Hepatocyte (in vitro differentiated cells): ENCODE data around the gene NOD1.

ENCODE experiments used
- EZH2 ChIP-seq: fragments of 200-600 bp; sonication (generic); IDR thresholded peaks from 2 replicates; pipeline ENCODE4 v1.6.1; 2016; ENCODE audit warnings: antibody characterized with exemption, mild to moderate bottlenecking, borderline replicate concordance
- EZH2phosphoT487 ChIP-seq: fragments of 200-600 bp; sonication (generic); IDR thresholded peaks from one replicate; pipeline ENCODE4 v1.6.1; 2018; ENCODE audit warnings: antibody characterized with exemption, mild to moderate bottlenecking, low read depth, moderate library complexity; ENCODE audit not compliant: unreplicated experiment, severe bottlenecking
- TF ChIP-seq, protein P1 (sequence below): fragments of 200-600 bp; sonication (generic); IDR thresholded peaks from 2 replicates; pipeline ENCODE4 v1.5.1; 2016; ENCODE audit warnings: antibody characterized with exemption, mild to moderate bottlenecking; ENCODE audit not compliant: poor library complexity

DNA sequence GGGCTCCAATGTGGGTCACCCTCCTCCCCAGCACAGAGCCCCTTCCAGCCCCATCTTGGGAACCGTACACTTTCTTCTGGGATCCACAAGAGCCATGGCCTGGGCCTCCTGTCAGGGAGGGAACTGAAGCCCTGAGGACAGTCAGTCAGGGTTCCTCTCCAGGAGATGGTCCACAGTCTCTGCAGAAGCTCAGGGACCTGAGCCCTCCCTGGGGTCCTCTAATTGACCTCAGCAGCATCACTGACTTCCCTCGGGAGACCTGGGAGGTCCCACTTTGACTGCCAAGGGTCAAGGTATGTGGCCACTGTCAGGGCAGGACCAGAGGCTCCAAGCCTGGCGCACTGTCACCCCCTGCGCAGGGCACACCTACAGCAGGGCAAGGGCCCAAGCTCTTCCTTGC is 32.3 kb downstream of the NOD1 start:
- TF ChIP-seq, protein P1, sequence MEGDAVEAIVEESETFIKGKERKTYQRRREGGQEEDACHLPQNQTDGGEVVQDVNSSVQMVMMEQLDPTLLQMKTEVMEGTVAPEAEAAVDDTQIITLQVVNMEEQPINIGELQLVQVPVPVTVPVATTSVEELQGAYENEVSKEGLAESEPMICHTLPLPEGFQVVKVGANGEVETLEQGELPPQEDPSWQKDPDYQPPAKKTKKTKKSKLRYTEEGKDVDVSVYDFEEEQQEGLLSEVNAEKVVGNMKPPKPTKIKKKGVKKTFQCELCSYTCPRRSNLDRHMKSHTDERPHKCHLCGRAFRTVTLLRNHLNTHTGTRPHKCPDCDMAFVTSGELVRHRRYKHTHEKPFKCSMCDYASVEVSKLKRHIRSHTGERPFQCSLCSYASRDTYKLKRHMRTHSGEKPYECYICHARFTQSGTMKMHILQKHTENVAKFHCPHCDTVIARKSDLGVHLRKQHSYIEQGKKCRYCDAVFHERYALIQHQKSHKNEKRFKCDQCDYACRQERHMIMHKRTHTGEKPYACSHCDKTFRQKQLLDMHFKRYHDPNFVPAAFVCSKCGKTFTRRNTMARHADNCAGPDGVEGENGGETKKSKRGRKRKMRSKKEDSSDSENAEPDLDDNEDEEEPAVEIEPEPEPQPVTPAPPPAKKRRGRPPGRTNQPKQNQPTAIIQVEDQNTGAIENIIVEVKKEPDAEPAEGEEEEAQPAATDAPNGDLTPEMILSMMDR: no peak
- TF ChIP-seq EZH2 (no peak), EZH2phosphoT487 (no peak)
